Measurements from ENCODE around the gene AMBN. TPM values are rescaled to one million over a fixed set of nuclear protein-coding genes. Genes with fewer than 3 reads are reported as not detected.
A peak's percentile ranks its signal among the peaks of the same experiment; 100 is the strongest.
"Not testable (repeated sequence)": the region's sequence is repeated elsewhere in the genome, so short reads cannot be mapped to it uniquely, and the experiment has no call there.

AMBN gene
- total RNA-seq, 1 donor from 2014 or later = not detected

GRCh38 chr4:70640192-70640591, 48.1 kb downstream of the AMBN start:
- H3K27me3 Mint-ChIP-seq = no peaks in the 10 kb centered on the region
- no peak for TF ChIP-seq CTCF (IDR thresholded peaks at IDR 0.05; ENCODE audit: unreplicated experiment)

GRCh38 chr4:70650741-70651140, 58.7 kb downstream of the AMBN start:
- H3K4me1 Mint-ChIP-seq (ENCODE audit: low read depth); H3K36me3 Mint-ChIP-seq (ENCODE audit: insufficient read depth); H3K27me3 Mint-ChIP-seq; H3K9me3 Mint-ChIP-seq (ENCODE audit: low read depth); H3K4me3 Mint-ChIP-seq (ENCODE audit: low read depth); H3K27ac Mint-ChIP-seq; DNase-seq (ENCODE audit: low spot score, unreplicated experiment): not testable (repeated sequence)

More at GRCh38 chr4:70640192-70640591, 48.1 kb downstream of the AMBN start:
- H3K27ac Mint-ChIP-seq = no peak overlapping the region
- no peaks in the 10 kb centered on the region for H3K36me3 Mint-ChIP-seq (ENCODE audit: insufficient read depth)
- no peak for DNase-seq (ENCODE audit: low spot score, unreplicated experiment)
- H3K9me3 Mint-ChIP-seq (ENCODE audit: low read depth) = peaks cover 2% of the 10 kb centered on the region
- no peak overlapping the region for H3K4me3 Mint-ChIP-seq (ENCODE audit: low read depth)
- peaks cover 10% of the 10 kb centered on the region for H3K4me1 Mint-ChIP-seq (ENCODE audit: low read depth)

- Mint-ChIP-seq H3K4me3 (ENCODE audit: low read depth) (no peak overlapping the region), H3K27me3 (no peaks in the 10 kb centered on the region), H3K9me3 (ENCODE audit: low read depth) (no peaks in the 10 kb centered on the region), H3K27ac (no peak overlapping the region), H3K36me3 (ENCODE audit: insufficient read depth) (no peaks in the 10 kb centered on the region), H3K4me1 (ENCODE audit: low read depth) (peaks cover 3% of the 10 kb centered on the region)
- DNase-seq (ENCODE audit: low spot score, unreplicated experiment) = no peak
- peak; percentile 66 for TF ChIP-seq CTCF (IDR thresholded peaks at IDR 0.05; ENCODE audit: unreplicated experiment)
These were observed 59.9 kb downstream of the AMBN start for GRCh38 chr4:70651864-70652506.

- H3K27ac Mint-ChIP-seq = no peak overlapping the region
- DNase-seq (ENCODE audit: low spot score, unreplicated experiment) = no peak
- H3K4me3 Mint-ChIP-seq (ENCODE audit: low read depth) = no peak overlapping the region
- no peaks in the 10 kb centered on the region for H3K9me3 Mint-ChIP-seq (ENCODE audit: low read depth)
- H3K36me3 Mint-ChIP-seq (ENCODE audit: insufficient read depth) = no peaks in the 10 kb centered on the region
- H3K27me3 Mint-ChIP-seq = no peaks in the 10 kb centered on the region
- H3K4me1 Mint-ChIP-seq (ENCODE audit: low read depth) = peaks cover 3% of the 10 kb centered on the region
- TF ChIP-seq CTCF (IDR thresholded peaks at IDR 0.05; ENCODE audit: unreplicated experiment) = no peak
These were observed 62.6 kb downstream of the AMBN start for GRCh38 chr4:70654605-70655011.

Other genes with a start within 250 kb of the AMBN start
- gene SMR3A, start 231.5 kb upstream of the AMBN start, total RNA-seq = not detected in 2 replicates
- not detected in 2 replicates for gene SMR3B, start 209.1 kb upstream of the AMBN start, total RNA-seq
- gene OPRPN, start 194.3 kb upstream of the AMBN start, total RNA-seq = not detected in 2 replicates
- gene MUC7, start 120.1 kb upstream of the AMBN start, total RNA-seq = not detected in 2 replicates
- not detected in 2 replicates for gene AMTN, start 73.7 kb upstream of the AMBN start, total RNA-seq
- 0.05 and 0.09 TPM in 2 replicates for gene ENAM, start 36.5 kb downstream of the AMBN start, total RNA-seq
- gene JCHAIN, start 74.3 kb downstream of the AMBN start, total RNA-seq = not detected in 2 replicates
- gene UTP3, start 96.3 kb downstream of the AMBN start, total RNA-seq = 25.5 and 27.7 TPM in 2 replicates
- 103 TPM in 2 replicates for gene RUFY3, start 129.7 kb downstream of the AMBN start, total RNA-seq
- gene GRSF1, start 247.6 kb downstream of the AMBN start, total RNA-seq = 87.5 and 87.8 TPM in 2 replicates

Measured in progenitor cell of endocrine pancreas (in vitro differentiated cells).